ENCODE measurements around the gene PRR14. TPM values are rescaled to one million over a fixed set of nuclear protein-coding genes. Genes with fewer than 3 reads are reported as not detected.

Gene PRR14
- 71.0 and 71.4 TPM in 2 replicates for total RNA-seq

DNA sequence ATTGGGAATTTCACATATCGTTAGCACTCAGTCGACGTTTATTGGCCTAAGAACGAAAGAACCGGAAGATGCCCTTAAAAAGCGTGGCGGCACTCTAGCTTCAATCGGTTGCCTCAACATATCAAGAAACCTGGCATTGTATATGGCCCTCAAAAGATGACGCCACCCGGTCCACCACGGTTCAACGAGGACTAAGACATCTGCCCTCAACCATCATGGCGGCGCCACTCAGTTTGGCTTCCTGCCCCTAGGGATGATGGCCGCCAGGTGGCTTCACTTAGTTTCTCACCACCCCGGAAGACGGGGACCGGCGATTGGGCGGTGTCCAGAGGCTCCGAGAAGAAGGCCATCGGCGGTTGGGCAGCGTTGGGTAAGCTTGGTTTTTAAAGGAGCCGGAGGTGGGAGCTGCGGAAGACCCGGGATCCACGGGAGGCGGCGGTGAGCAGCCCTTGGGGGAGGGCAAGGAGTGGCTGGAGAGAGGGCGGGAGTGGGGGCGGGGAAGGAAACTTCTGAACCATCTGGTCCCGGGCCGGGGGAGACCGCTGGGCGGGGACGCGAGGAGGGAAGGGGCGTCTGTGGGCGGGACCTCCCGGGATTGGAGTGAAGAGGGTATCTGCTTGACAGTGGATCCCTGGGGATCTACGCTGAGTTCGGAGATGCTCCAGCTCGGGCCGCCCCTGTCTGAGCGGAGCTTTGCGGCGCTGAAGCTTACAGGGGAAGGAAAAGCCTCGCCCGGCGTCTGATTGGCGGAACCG lies at the start of gene PRR14:
Gene PRR14 (plus strand): TSS at position 592 of the 755 bp plus-strand sequence. CDS start 686 bp downstream, outside the sequence.
- intact Hi-C loops (cut with micrococcal nuclease), result loop anchor here (1.0 to 2.0 kb wide), 7 partner anchors 8 to 124 kb away; partner anchors contain the start of genes FBRS, ZNF764, ZNF768 and ZNF785

DNA sequence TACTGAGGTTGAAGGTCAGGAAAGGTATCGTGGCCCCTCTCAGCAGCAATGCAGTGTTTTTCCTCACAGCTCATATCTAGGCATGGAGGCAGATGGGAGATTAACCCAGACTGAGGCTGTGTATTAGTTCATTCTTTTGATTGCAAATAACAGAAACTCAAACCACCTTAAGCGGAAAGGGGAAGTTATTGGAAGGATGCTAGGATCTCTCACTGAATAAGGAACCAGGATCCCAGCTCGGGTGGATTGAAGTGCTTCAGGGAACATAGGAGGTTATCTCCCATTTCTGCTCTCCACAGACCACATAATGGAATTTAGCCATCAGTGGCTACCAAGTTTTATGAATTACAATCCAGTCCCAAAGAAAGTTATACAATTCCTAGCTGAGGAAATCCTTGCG lies 48.8 kb upstream of the PRR14 start:
- intact Hi-C loops (cut with micrococcal nuclease), result no loop called here

DNA sequence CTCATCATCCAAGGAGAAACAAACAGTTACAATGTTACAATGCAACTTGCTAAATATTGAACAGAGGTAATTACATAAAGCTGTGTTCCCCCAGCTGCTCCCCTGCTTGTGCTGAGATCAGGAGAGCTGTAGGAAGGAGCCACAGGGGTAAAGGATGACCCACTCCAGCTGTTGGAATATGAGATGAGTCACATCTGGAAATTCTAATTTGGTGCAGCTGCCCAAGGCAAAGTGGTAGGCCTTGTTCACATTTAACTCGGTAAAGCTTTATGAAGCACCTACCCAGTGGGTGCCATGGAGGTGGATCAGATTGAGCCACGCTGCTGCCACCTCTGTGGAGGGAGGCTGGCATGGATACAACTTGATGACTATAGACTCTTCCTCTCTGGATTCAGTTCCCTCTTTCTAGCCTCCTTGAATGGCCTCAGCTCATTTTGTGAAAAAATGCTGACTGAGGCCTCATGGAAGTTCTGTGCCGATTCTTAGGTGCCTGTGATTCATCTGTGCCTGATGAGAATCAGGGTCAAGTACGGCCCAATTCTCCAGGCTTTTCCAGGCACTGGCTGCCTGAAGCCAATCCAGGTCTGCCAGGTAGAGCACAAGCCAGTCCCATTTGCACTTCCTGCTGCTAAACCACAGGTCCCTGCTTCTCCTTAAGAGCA lies 48.0 kb upstream of the PRR14 start:
- intact Hi-C loops (cut with micrococcal nuclease), result no loop called here

DNA sequence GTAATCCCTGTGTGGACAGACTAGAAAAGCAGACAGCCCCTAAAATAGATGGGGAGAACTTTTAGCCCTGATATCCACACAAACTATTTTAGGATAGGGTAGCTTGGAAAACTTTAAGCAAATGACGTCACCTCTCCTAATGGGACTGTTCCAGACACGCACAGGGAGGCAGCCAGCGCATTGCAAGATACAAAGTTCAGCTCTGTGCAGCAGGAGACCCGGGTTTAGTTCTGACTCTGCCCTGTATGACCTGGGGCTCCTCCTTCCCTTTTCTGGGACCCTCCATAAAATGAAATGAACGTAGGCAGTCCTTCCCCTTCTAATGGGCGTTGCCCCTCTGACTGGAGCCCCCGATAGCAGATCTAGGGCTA lies 46.8 kb upstream of the PRR14 start:
- intact Hi-C loops (cut with micrococcal nuclease), result no loop called here

GRCh38 chr16:30604316-30604947 lies 46.3 kb upstream of the PRR14 start:
- intact Hi-C loops (cut with micrococcal nuclease), result no loop called here

- intact Hi-C loops (cut with micrococcal nuclease), result no loop called here
These were observed 45.6 kb upstream of the PRR14 start for GRCh38 chr16:30605158-30605557.

GRCh38 chr16:30606004-30606403 lies 44.8 kb upstream of the PRR14 start:
- intact Hi-C loops (cut with micrococcal nuclease), result no loop called here

DNA sequence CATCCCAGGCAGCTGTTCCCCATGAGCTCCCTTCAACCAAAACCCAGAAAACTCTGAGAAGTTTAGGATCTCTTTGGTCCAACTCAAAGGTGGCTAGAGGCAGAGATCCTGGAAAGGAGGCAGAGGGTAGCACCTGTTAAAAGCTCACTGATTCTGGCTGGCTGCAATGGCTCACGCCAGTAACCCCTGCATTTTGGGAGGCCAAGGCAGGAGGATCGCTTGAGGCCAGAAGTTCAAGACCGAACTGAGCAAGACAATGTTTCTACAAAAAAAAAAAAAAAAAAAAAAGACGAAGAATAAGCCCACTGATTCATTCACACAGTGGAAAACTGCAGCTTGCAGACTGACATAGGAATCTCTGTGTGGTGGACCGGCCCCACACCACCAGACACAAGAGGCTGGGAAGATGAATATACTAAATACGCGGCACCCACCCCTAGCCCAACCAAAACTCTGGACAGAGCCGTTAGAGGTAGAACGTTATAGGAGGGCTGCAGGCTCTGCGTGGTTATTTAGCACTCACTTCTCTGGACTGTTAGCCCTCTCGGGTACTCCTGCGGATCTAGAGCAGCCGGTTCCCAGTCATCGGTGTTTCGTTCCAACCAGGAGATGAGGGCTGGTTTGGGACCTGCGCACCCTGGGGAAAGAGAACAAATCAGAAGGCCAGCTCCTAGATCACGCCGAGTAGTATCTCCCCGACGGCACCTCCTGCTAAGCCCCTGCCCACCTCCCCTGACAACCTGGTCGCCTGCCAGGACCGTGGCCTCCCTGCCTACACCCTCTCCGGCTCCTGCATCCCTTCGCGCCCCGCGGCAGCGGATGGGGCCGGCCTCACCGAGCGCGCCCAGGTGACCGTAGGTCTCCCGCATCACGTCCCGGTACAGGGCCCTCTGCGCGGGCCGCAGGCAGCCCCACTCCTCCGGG lies 41.5 kb upstream of the PRR14 start:
- intact Hi-C loops (cut with micrococcal nuclease), result no loop called here

DNA sequence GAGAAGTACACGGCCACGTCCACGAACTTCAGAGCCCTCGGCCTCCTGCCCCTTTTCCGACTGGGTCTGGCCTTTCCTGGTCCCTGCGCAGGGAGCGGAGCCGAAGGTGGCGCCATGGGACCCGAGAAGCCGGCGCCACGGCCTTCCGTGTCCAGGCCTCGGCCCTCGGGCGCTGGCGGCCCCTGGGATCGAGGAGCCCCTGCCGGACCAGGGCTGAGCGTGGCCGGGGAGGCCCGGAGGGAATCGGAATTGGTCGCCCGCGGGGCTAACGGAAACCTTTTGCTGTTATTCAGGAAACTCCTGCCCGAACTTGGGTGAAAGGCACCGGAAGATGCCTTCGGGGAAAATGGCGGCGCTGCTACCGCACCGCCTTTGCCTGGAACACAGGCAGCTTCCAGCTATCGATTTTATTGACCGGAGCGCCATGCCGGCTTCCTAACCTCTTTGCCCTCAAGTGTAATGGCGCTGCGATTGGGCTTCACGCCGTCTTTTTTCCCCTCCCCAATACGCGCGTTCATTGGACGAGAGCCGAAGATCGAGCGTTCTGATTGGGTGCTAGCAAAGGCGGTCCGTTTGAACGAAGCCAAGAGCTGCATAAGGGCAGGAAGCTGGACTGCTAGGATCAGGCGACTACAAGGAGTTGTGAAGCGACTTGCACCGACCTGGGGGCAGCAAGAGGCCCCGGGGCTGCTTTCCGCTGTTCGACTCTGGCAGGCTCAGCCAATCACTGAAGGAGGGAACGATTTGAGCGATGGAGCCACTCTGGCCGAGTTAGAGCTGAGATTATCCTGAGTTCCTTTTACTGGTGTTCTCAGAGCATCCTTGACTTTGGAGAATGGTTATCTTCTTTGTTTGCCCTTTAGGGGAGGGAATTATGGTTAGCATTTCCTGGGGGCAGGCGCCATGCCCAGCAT lies 40.6 kb upstream of the PRR14 start, which contains the start of gene ZNF689:
Gene ZNF689 (minus strand): TSS at position 464 of the 914 bp plus-strand sequence. CDS start 348 bp downstream, at position 116.
- intact Hi-C loops (cut with micrococcal nuclease), result no loop called here

- intact Hi-C loops (cut with micrococcal nuclease), result no loop called here
These were observed 35.2 kb upstream of the PRR14 start for GRCh38 chr16:30615358-30616091.

DNA sequence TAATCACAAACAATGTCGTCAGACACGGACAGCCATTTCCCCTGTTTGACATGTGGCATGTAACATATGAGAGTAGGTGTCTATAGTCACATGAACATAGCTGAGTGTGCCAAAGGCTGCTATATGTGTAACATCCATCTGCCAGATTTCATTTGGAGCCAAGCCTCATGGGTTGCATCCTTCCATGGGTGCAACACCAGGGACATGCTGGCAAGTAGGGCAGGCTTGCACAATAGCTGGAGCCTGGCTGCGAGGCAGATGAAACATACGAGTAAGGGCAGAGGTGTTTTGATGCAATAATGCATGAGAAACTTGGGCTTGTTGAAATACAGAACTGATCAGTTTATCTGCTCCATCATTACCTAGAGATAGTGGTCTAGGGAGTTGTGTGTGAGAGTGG lies 31.6 kb upstream of the PRR14 start:
- intact Hi-C loops (cut with micrococcal nuclease), result no loop called here

DNA sequence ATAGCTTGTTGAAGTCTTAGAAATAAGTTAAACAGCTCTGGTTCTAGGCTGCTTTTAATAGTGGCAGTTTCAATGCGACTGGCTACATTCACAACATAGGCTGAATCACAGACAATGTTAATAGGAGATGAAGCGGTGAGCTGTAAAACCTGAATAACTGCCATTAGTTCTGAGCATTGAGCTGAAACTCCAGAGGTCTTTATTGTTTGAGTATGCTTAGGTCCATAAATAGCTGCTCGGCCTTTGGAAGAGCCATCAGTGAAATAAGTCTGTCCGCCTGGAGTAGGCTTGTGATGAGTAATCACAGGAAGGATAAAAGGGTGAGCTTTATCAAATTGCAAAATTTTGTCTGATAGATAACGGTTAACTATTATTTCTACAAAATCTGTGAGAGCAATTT lies 31.1 kb upstream of the PRR14 start:
- intact Hi-C loops (cut with micrococcal nuclease), result no loop called here

- intact Hi-C loops (cut with micrococcal nuclease), result no loop called here
These were observed 30.6 kb upstream of the PRR14 start for GRCh38 chr16:30620169-30620568.

DNA sequence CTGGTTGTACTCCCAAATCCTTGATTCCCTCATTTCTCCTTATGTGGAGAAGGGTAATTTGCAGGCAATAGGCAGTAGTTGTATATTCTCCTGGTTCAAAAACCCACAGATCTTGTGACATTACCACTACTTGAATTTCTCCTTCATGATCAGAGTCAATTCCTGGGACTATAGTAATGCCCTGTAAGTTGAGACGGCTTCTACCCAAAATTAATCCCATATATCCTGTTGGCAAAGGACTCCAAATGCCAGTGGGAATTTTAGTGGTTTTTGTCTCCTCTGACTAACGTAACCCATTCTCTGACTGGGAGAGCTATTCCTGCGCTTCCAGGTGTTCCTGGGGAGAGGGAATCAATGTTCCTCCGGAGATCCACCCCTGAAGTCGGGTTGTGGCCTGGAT lies 29.0 kb upstream of the PRR14 start:
- intact Hi-C loops (cut with micrococcal nuclease), result no loop called here

- intact Hi-C loops (cut with micrococcal nuclease), result no loop called here
These were observed 28.2 kb upstream of the PRR14 start for GRCh38 chr16:30622455-30623032.

GRCh38 chr16:30623536-30624283 lies 27.1 kb upstream of the PRR14 start:
- intact Hi-C loops (cut with micrococcal nuclease), result no loop called here

- intact Hi-C loops (cut with micrococcal nuclease), result no loop called here
These were observed 24.5 kb upstream of the PRR14 start for GRCh38 chr16:30626236-30626635.

Measured in T-helper 2 cell treated with Interferon-gamma antibody and Interleukin-4, amounts not matched to agents 100 ng/mL and 5 ng/mL, for 36 hours (primary cell).